A673 (cell line): ENCODE results near the gene SMARCAD1.
"Not testable (repeated sequence)": the region's sequence is repeated elsewhere in the genome, so short reads cannot be mapped to it uniquely, and the experiment has no call there.

ENCODE experiments used
- EZH2 ChIP-seq: fragments of 200-600 bp; sonication (generic); IDR thresholded peaks from 2 replicates; pipeline ENCODE4 v1.6.1; 2017; ENCODE audit warnings: borderline replicate concordance, low read depth, mild to moderate bottlenecking, mixed read lengths, antibody characterized with exemption, low read length; ENCODE audit not compliant: poor library complexity, severe bottlenecking
- TF ChIP-seq, protein P1 (sequence below): fragments of 300-800, 200-600 bp; sonication (generic); conservative IDR thresholded peaks from 2 replicates; pipeline ENCODE4 v1.5.1; 2017; ENCODE audit warnings: low read depth, mild to moderate bottlenecking, antibody characterized with exemption, low read length, moderate library complexity, mixed read lengths

DNA sequence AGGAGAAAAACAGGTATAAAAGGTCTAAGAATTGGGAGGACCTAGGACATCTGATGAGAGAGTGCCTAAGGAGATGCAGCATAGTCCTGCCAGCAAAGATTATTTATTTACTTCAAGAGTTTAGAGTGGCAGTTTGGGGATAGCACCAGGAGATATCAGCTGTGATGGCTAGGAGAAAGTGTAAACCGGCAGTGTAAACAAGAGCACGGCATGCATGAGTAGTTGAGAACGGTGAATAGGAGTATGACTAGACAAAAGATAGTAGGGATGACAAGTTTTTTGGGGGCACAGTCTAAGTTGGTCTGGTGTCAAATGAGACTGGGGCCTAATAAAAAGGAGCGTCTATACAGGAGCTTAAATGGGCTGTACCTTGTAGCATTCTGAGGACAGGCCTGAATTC is 86.3 kb downstream of the SMARCAD1 start:
- TF ChIP-seq, protein P1, sequence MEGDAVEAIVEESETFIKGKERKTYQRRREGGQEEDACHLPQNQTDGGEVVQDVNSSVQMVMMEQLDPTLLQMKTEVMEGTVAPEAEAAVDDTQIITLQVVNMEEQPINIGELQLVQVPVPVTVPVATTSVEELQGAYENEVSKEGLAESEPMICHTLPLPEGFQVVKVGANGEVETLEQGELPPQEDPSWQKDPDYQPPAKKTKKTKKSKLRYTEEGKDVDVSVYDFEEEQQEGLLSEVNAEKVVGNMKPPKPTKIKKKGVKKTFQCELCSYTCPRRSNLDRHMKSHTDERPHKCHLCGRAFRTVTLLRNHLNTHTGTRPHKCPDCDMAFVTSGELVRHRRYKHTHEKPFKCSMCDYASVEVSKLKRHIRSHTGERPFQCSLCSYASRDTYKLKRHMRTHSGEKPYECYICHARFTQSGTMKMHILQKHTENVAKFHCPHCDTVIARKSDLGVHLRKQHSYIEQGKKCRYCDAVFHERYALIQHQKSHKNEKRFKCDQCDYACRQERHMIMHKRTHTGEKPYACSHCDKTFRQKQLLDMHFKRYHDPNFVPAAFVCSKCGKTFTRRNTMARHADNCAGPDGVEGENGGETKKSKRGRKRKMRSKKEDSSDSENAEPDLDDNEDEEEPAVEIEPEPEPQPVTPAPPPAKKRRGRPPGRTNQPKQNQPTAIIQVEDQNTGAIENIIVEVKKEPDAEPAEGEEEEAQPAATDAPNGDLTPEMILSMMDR = not testable (repeated sequence)
- TF ChIP-seq EZH2 = not testable (repeated sequence)
